Inflammatory macrophage treated with lipopolysaccharide for 1 hour (primary cell): ENCODE results near the gene CLTA.

Experiments used
- DNase-seq, 2 donors: peaks; one replicate each; pipeline ENCODE4 v3.0.0-alpha.2; 2020 to 2022

CLTA gene

GRCh38 chr9:36190388-36191289 lies at the start of gene CLTA:
Gene CLTA, plus strand, starts transcription at chr9:36190921. Its CDS starts 136 bp downstream, at chr9:36191057.
- DNase-seq: peak; percentile 96 to 99

- no peak for DNase-seq
Observed at GRCh38 chr9:36141288-36141687, 49.4 kb upstream of the CLTA start.

DNA sequence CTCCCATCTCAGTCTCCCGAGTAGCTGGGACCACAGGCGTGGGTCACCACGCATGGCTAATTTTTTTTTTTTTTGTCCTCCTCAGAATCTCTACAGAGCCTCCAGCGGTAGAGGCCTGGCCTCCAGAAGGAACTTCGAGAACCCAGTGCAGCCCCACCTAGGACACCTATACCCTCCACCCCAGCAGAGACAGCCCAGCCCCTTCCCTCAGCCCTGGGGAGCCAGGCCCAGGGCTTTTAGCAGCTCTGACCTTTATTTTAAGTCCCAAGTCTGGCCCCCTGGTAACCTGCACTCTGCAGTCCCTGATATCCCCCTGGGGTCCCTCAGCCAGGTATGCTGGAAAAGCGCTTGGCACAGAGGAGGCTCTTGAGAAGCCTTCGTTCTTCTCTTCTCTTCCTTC lies 49.0 kb upstream of the CLTA start:
- no peak for DNase-seq

- peak; percentile 74 to 75 for DNase-seq
Observed at GRCh38 chr9:36142510-36143244, 48.0 kb upstream of the CLTA start.

- DNase-seq: no peak
Observed at GRCh38 chr9:36143245-36143641, 47.5 kb upstream of the CLTA start.

GRCh38 chr9:36144309-36145232 lies 46.1 kb upstream of the CLTA start:
- no peak for DNase-seq

- no peak for DNase-seq
Observed at GRCh38 chr9:36145970-36146369, 44.8 kb upstream of the CLTA start.

- DNase-seq: no peak
Observed at GRCh38 chr9:36146651-36147050, 44.1 kb upstream of the CLTA start.

- DNase-seq: no peak
Observed at GRCh38 chr9:36147441-36148175, 43.1 kb upstream of the CLTA start.

DNA sequence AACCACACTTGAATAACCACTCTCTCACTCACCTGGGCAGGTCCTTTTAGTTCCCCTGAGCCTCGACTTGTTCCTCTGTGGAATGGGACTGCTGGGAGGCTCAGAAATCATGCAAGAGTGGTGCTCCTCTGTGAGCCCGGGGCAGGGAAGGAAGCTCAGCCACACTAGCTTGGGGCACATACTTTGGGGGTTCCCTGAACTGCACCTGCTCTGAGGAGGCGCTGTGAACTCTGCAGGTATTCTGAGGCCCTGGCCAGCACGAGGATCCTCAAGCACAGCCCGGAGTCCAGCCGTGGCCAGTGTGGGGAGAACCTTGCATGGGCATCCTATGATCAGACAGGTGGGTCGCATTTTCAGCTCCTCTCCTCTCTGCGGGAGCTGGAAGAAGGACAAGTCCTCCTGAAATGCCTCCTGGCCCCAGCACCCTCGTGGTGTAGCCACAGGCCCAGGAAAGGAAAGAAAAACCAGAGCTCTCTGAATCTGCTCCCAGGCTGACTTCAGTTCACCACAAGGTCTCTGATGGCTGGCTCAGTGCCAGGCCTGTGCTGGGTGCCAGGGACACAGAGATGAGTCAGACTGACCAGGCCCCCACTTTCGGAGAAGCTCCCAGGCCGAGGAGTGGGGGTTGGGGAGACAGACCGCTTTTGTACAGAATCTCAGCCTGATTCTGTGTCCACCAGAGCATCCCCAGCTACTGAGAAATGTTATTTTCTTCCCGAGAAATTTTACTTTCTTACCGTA lies 42.2 kb upstream of the CLTA start:
- DNase-seq: peak; percentile 83 to 86

- peak in 1 of 2 donors; percentile 69 for DNase-seq
Observed at GRCh38 chr9:36149197-36149596, 41.5 kb upstream of the CLTA start.

DNA sequence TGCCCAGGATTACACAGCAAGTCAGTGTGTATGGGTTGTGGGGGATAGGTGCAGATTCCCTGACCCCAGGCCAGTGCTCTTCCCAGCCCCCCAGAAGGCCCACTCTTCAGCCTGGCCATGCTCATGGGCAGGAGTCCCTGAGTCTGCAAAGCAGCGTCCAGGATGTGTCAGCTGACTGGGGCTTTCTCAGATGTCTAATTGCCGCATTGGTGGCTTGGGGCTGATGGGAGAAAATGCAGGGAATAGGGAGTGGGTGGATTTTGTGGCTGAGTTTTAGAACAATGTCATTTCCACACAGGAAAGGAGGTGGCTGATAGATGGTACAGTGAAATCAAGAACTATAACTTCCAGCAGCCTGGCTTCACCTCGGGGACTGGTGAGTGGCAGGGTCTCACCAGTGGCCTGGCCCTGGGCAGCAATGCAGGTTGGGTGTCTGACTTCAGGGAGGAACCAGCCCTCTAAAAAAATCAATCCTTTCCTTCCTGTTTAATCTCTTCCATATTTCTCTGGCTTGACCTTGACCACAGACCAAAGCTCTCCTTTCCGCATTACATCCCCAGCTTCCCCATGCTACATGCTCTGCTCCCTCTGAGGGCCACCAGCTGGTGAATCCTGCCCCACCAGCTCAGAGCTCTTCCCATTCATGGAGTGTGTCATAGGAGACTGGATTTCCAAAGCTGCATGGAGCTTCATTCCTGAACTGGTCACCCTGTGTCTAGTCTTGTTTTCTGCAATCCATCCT lies 40.0 kb upstream of the CLTA start:
- DNase-seq: peak; percentile 65 to 88

- peak; percentile 83 to 84 for DNase-seq
Observed at GRCh38 chr9:36151316-36152210, 39.2 kb upstream of the CLTA start.

DNA sequence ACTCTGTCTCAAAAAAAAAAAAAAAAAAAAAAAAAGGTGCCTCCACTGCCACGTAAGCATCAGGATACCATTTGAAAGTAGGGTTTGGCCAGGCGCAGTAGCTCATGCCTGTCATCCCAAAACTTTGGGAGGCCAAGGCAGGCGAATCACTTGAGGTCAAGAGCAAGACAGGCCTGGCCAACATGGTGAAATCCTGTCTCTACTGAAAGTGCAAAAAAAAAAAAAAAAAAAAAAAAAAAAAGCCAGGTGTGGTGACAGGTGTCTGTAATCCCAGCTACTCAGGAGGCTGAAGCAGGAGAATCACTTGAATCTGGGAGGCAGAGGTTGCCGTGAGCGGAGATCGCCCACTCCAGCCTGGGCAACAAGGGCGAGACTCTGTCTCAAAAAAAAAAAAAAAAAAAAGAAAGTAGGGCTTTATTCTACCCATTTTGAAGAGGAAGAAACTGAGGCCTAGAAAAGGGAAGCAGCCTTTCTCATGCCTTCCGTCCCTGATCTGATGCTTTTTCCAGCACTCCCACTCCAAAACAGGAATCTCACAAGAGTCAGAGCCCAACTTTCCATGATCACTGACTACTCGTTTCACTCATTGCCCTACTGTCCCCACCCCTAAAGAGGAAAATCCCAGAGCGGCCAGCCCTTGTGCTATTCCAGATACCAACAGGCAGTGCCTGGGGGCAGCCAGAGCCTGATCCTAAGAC lies 37.8 kb upstream of the CLTA start:
- peak in 1 of 2 donors; percentile 40 for DNase-seq

DNA sequence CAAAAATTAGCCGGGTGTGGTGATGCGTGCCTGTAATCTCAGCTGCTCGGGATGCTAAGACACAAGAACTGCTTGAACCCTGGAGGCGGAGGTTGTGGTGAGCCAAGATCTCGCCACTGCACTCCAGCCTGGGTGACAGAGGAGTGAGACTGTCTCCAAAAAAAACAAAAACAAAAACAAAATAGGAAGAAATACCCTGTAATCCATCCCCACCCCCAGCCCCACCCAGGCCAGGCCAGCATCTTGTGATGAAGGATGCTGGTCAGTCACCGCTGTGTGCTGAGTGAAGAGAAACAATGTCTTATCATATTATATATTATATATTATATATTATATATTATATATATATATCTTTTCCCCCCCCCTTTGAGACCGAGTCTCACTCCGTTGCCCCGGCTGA lies 37.0 kb upstream of the CLTA start:
- DNase-seq: no peak

DNA sequence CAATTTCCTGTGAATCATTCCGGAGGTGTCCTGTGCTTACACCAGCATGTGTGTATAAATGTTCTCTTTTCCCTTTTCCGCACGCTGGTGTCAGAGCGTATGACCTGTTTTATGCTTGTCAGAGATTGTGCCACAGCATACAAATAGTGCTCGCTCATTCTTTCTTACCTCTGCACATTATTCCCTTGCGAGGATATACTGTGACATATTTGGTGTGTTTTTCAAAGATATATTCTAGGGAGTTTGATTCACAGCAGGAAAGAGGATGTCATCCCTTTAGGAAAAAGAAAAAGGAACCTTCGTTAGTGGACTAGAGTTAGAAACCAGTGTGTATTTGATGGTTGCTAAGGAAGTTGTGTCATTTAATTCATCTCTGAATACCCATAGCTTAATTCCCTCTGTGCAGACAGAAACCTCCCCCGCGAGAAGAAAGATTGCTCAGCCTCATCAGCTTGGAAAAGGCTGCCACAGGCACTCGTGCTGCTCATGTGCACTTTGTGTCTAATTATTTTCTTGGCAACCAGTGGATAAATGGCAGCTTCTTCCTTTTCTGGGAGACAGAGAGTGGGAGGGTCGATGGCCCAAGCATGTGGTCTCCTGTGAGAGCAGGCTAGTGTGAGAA lies 36.3 kb upstream of the CLTA start:
- peak; percentile 89 to 98 for DNase-seq

DNA sequence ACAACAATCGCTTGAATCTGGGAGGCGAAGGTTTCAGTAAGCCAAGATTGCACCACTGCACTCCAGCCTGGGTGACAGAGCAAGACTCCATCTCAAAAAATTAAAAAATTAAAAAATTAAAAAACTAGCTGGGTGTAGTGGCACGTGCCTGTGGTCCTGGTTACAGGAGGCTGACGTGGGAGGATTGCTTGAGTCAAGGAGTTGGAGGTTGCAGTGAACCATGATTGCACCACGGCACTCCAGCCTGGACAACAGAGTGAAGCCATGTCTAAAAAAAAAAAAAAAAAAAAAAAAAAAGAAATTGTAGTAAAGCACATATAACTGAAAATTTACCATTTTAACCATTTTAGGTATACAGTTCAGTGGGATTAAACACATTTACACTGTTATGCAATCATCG lies 34.6 kb upstream of the CLTA start:
- no peak for DNase-seq

DNA sequence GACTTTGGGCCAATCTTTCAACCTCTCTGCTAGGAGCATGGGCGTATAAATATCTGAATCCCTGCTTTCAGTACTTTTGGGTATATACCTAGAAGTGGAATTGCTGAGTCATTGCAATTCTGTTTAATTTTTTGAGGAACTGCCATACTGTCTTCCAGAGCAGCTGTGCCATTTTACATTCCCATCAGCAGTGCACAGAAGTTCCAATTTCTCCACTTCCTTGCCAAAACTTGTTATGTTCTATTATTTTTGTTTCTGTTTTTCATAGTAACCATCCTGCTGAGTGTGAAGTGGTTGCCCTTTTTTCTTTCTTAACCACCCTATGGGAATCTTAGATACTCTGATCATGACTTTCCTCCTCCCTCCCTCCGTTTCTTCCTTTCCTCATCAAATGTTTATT lies 32.6 kb upstream of the CLTA start:
- peak; percentile 39 to 40 for DNase-seq
